ENCODE results near the gene TTC28. TPM values are rescaled to one million over a fixed set of nuclear protein-coding genes. Genes with fewer than 3 reads are reported as not detected.

Gene TTC28
- total RNA-seq, 1 donor from 2014 or later: 7.9 TPM

- no peak overlapping the region for H3K4me3 Mint-ChIP-seq
- H3K36me3 Mint-ChIP-seq (ENCODE audit: low read depth): no peaks in the 10 kb centered on the region
- intact Hi-C loops (cut with micrococcal nuclease): no loop called here
- ChIA-PET POLR2A (no interaction called here), CTCF (no interaction called here)
- no peaks in the 10 kb centered on the region for H3K4me1 Mint-ChIP-seq
- ATAC-seq (ENCODE audit: low read depth): no peak
- DNase-seq: no peak
- H3K9me3 Mint-ChIP-seq: no peaks in the 10 kb centered on the region
- TF ChIP-seq CTCF (IDR thresholded peaks at IDR 0.05): no peak
- H3K27ac Mint-ChIP-seq: no peak overlapping the region
- peaks cover 2% of the 10 kb centered on the region for H3K27me3 Mint-ChIP-seq
Observed at GRCh38 chr22:28414913-28415312, 264.7 kb downstream of the TTC28 start.

GRCh38 chr22:28413612-28414399, 265.8 kb downstream of the TTC28 start:
- no peaks in the 10 kb centered on the region for H3K36me3 Mint-ChIP-seq (ENCODE audit: low read depth)
- ATAC-seq (ENCODE audit: low read depth) (no peak), DNase-seq (no peak)
- no peak overlapping the region for H3K4me3 Mint-ChIP-seq
- CTCF ChIA-PET: no interaction called here
- no peaks in the 10 kb centered on the region for H3K9me3 Mint-ChIP-seq
- no peak for TF ChIP-seq CTCF (IDR thresholded peaks at IDR 0.05)
- peaks cover 2% of the 10 kb centered on the region for H3K27me3 Mint-ChIP-seq
- POLR2A ChIA-PET: no interaction called here
- H3K4me1 Mint-ChIP-seq: no peaks in the 10 kb centered on the region
- no peak overlapping the region for H3K27ac Mint-ChIP-seq
- intact Hi-C loops (cut with micrococcal nuclease): no loop called here

- no peak overlapping the region for H3K27ac Mint-ChIP-seq
- H3K4me1 Mint-ChIP-seq: no peaks in the 10 kb centered on the region
- no peak for TF ChIP-seq CTCF (IDR thresholded peaks at IDR 0.05)
- intact Hi-C loops (cut with micrococcal nuclease): no loop called here
- H3K36me3 Mint-ChIP-seq (ENCODE audit: low read depth): no peaks in the 10 kb centered on the region
- no peaks in the 10 kb centered on the region for H3K9me3 Mint-ChIP-seq
- CTCF ChIA-PET: no interaction called here
- DNase-seq (no peak), ATAC-seq (ENCODE audit: low read depth) (no peak)
- H3K4me3 Mint-ChIP-seq: no peak overlapping the region
- H3K27me3 Mint-ChIP-seq: peaks cover 2% of the 10 kb centered on the region
- POLR2A ChIA-PET: interaction anchor here (0.7 kb wide), 1 partner anchor 305 kb away, joined by 3 read pairs; no protein-coding TSS in a partner anchor
Observed at GRCh38 chr22:28412109-28412508, 267.5 kb downstream of the TTC28 start.

GRCh38 chr22:28411125-28411524, 268.5 kb downstream of the TTC28 start:
- POLR2A ChIA-PET: no interaction called here
- TF ChIP-seq CTCF (IDR thresholded peaks at IDR 0.05): no peak
- no peak for DNase-seq
- Mint-ChIP-seq H3K27ac (no peak overlapping the region), H3K9me3 (no peaks in the 10 kb centered on the region), H3K36me3 (ENCODE audit: low read depth) (no peaks in the 10 kb centered on the region), H3K4me3 (no peak overlapping the region), H3K4me1 (no peaks in the 10 kb centered on the region), H3K27me3 (peaks cover 2% of the 10 kb centered on the region)
- intact Hi-C loops (cut with micrococcal nuclease): no loop called here
- no peak for ATAC-seq (ENCODE audit: low read depth)
- CTCF ChIA-PET: no interaction called here

- H3K27me3 Mint-ChIP-seq: peaks cover 2% of the 10 kb centered on the region
- intact Hi-C loops (cut with micrococcal nuclease): no loop called here
- TF ChIP-seq CTCF (IDR thresholded peaks at IDR 0.05): no peak
Observed at GRCh38 chr22:28410050-28410816, 269.4 kb downstream of the TTC28 start.

More at GRCh38 chr22:28410050-28410816, 269.4 kb downstream of the TTC28 start:
- no peak for DNase-seq
- no peak overlapping the region for H3K27ac Mint-ChIP-seq
- H3K9me3 Mint-ChIP-seq: no peaks in the 10 kb centered on the region
- no peak for ATAC-seq (ENCODE audit: low read depth)
- no peaks in the 10 kb centered on the region for H3K4me1 Mint-ChIP-seq
- ChIA-PET CTCF (no interaction called here), POLR2A (no interaction called here)
- H3K4me3 Mint-ChIP-seq: no peak overlapping the region
- H3K36me3 Mint-ChIP-seq (ENCODE audit: low read depth): no peaks in the 10 kb centered on the region
